ENCODE results near the gene SLC37A4. TPM values are rescaled to one million over a fixed set of nuclear protein-coding genes. Genes with fewer than 3 reads are reported as not detected.

SLC37A4 gene
- total and polyA plus RNA-seq, 2 experiments from 2014 or later: 68.0 to 82.3 TPM

GRCh38 chr11:118998822-118999221 is 31.9 kb downstream of the SLC37A4 start:
- Histone ChIP-seq H3K79me2 (peaks cover 39% of the 10 kb centered on the region), H3K36me3 (replicated peaks; ENCODE audit: insufficient read depth, low read depth) (no peaks in the 10 kb centered on the region), H3K4me3 (peak overlapping the region; percentile 87), H3K4me1 (ENCODE audit: insufficient read depth) (peaks cover 8% of the 10 kb centered on the region), H2AFZ (peak overlapping the region; percentile 98), H3K27ac (peak overlapping the region; percentile 73), H3K9me3 (ENCODE audit: low read depth) (no peaks in the 10 kb centered on the region), H3K27me3 (no peaks in the 10 kb centered on the region), H3K9me2 (replicated peaks; ENCODE audit: insufficient read depth) (no peaks in the 10 kb centered on the region), H3K4me2 (peak overlapping the region; percentile 92), H4K20me1 (ENCODE audit: insufficient read depth, poor library complexity, severe bottlenecking) (no peaks in the 10 kb centered on the region)
- TF ChIP-seq CTCF (IDR thresholded peaks at IDR 0.05; ENCODE audit: poor library complexity): no peak
- TF ChIP-seq EZH2 (IDR thresholded peaks at IDR 0.05; ENCODE audit: borderline replicate concordance): no peak
- TF ChIP-seq EZH2phosphoT487 (IDR thresholded peaks at IDR 0.05; ENCODE audit: low read depth, severe bottlenecking, unreplicated experiment): no peak
- peak; percentile 75 for DNase-seq (ENCODE audit: low spot score)
- WGBS (ENCODE audit: low lambda C conversion rate, missing lambda C conversion rate): 19% methylated on average over 6 of the region's 6 CpGs

GRCh38 chr11:118998388-118998717 is 32.3 kb downstream of the SLC37A4 start:
- Histone ChIP-seq H3K79me2 (peaks cover 39% of the 10 kb centered on the region), H2AFZ (peak overlapping the region; percentile 98), H3K27me3 (no peaks in the 10 kb centered on the region), H3K4me2 (peak overlapping the region; percentile 92), H3K36me3 (replicated peaks; ENCODE audit: insufficient read depth, low read depth) (no peaks in the 10 kb centered on the region), H4K20me1 (ENCODE audit: insufficient read depth, poor library complexity, severe bottlenecking) (no peaks in the 10 kb centered on the region), H3K9me2 (replicated peaks; ENCODE audit: insufficient read depth) (no peaks in the 10 kb centered on the region), H3K27ac (peak overlapping the region; percentile 73), H3K4me1 (ENCODE audit: insufficient read depth) (peaks cover 8% of the 10 kb centered on the region), H3K4me3 (peak overlapping the region; percentile 87), H3K9me3 (ENCODE audit: low read depth) (no peaks in the 10 kb centered on the region)
- TF ChIP-seq CTCF (IDR thresholded peaks at IDR 0.05; ENCODE audit: poor library complexity): no peak
- TF ChIP-seq EZH2 (IDR thresholded peaks at IDR 0.05; ENCODE audit: borderline replicate concordance): no peak
- TF ChIP-seq EZH2phosphoT487 (IDR thresholded peaks at IDR 0.05; ENCODE audit: low read depth, severe bottlenecking, unreplicated experiment): no peak
- DNase-seq (ENCODE audit: low spot score): no peak
- 1% methylated on average over 19 of the region's 19 CpGs for WGBS (ENCODE audit: low lambda C conversion rate, missing lambda C conversion rate)

- Histone ChIP-seq H3K4me3 (peak within 1 kb of the TSS; percentile 87), H3K9me2 (replicated peaks; ENCODE audit: insufficient read depth) (no peaks in the 10 kb centered on the region), H3K36me3 (replicated peaks; ENCODE audit: insufficient read depth, low read depth) (no peaks in the 10 kb centered on the region), H3K79me2 (peaks cover 39% of the 10 kb centered on the region), H3K4me2 (peak within 1 kb of the TSS; percentile 92), H3K9me3 (ENCODE audit: low read depth) (no peaks in the 10 kb centered on the region), H3K27me3 (no peaks in the 10 kb centered on the region), H2AFZ (peak within 1 kb of the TSS; percentile 98), H4K20me1 (ENCODE audit: insufficient read depth, poor library complexity, severe bottlenecking) (no peaks in the 10 kb centered on the region), H3K4me1 (ENCODE audit: insufficient read depth) (peaks cover 8% of the 10 kb centered on the region), H3K27ac (peak within 1 kb of the TSS; percentile 73)
- WGBS (ENCODE audit: low lambda C conversion rate, missing lambda C conversion rate): under 1% methylated on average over 53 of the region's 54 CpGs
- TF ChIP-seq EZH2phosphoT487 (IDR thresholded peaks at IDR 0.05; ENCODE audit: low read depth, severe bottlenecking, unreplicated experiment): no peak
- TF ChIP-seq CTCF (IDR thresholded peaks at IDR 0.05; ENCODE audit: poor library complexity): no peak
- no peak for TF ChIP-seq EZH2 (IDR thresholded peaks at IDR 0.05; ENCODE audit: borderline replicate concordance)
- peak; percentile 97 for DNase-seq (ENCODE audit: low spot score)
Measured at GRCh38 chr11:118997627-118998387, 32.9 kb downstream of the SLC37A4 start, which contains the start of gene CENATAC. Gene CENATAC (plus strand): TSS chr11:118998138. CDS start chr11:118998198, 60 bp downstream.
